COLO668 (cell line): ENCODE measurements around the gene TREML4.
A peak's percentile ranks its signal among the peaks of the same experiment; 100 is the strongest.

Source experiments
- DNase-seq: peaks from one replicate; lab custom pipeline; 2025; ENCODE audit not compliant: unreplicated experiment; lab: John Stamatoyannopoulos, UW

Gene TREML4

DNA sequence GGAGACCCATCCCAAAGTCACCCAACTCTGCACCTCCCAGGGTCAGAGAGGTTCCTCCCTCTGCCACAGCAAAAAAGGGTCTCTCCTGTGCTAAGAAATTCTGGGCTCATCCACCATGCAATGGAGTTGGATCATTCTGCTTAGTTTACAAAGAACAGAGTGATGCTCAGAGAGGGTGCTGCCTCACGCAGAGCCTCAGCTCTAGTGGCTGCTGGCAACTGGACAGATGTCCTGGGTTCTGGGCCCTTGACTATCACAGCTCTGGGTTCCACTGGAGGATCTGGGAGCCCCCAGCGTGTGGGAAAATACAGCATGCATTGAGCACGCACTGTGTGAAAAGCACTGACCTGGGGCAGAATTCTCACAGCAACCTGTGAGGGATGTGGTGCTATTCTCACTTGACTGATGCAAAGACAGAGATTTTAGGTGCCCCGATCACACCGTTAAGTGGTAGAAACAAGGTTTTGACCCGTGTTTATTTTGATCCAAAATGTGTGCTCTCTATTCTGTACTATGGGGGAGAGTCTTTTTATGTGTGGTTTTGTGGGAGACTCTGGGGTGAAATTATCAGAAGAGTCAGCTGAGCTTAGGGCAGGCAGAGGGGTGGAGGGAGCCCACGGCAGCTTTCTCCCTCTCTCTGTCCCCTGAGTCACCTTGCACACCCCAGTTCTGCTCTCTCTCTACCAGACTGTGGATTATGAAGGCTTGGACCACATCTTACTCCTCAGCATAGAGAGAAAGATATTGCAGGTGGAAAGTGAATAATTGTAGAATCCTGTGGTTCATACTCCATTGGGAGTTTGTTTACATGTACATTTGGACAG is 19.9 kb downstream of the TREML4 start:
- no peak for DNase-seq

DNA sequence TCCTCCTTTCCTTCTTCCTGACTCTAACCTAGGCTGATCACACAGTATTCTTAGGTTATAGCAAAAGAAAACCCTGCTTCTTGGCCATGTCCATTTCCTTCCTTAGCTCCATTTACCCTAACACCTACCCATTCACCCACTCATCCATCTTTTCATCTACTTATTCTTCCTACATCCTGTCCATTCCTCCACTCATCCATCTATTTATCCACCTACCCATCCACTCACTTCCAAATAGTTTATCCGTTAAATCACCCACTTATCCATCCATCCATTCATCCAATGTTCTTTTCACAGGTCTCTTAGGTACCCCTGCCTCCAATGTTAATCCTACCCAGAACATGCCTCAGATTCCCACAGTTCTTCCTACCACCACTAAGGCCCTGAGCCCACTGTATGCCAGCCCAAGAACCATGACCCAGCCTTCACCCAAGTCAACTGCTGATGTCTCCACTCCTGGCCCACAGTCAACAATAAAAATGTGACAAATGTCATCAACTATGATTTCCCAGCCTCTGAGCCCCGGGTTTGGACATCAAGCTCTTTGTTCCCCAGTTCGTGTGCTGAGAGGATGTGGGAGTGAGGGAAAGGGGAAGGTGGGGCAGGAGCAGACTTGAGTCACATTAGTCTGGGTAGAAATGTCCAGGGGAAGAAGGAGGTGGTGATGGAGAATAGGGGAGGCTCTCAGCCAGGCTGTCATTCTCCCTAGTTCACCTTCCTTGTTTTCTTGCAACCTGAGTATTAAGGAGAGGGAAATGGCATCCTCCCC is 24.4 kb downstream of the TREML4 start:
- no peak for DNase-seq

DNA sequence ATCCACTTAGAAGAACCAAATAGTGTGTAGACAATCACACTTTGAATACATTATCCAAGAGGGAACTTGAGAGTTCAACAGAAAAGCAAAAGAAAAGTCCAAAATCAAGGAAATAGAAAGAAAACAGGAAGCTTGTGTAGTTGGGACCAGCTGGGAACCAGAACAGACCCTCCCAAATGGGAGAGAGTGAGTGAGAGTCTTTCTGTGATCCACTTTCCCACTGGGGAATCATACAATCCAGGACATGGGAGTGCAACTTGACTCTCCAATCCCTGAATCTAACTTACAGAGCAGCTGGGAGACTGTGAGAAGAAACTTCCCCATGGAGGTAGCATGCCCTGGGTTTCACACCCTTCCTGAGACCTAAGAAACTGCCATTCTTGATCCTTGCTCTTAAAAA is 27.0 kb downstream of the TREML4 start:
- DNase-seq = no peak

DNA sequence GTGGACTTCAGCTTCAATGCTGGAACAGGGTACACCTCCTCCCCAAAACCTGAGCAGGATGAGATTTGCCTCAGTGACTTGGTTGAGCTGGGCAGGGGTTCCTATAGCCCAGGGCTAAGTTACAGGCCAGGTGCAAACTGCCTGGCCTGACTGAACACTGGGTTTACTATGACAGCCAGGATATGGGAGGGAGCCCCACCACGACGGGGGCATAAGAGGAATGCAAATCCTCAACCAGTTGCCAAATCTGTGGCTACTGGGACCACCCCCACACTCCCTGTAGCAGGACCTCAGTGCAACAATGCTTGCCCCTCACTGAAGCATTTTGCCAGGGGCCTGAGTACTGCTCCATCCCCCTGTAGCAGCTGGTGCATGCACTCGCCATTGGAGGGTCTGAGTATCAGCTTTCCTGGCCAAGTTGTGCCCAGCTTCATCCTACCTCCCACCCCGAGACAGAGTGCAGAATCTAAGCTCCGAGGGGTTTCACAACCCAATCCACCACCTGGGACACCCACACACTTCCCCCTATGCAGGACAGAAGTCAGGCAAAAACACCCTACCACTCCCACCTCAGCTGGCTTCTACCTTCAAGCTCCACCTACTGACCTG is 27.6 kb downstream of the TREML4 start:
- no peak for DNase-seq

DNA sequence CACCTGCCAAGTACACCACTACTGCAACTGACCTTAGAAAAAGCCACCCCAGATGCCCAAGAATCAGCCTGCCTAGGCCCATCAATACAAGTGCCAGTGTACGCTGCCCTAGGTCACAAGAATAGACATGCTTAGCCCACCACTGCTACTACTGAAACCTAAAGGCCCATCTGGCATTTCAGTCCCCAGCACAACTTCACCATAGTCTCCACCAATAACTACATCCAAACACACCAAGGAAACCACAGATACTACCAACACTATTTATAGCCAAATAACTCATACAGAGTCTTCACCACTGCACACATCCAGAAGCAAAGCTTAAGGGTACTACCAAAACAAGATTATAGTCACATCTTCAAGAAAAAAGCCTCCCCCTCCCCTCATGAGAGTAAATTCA is 28.2 kb downstream of the TREML4 start:
- DNase-seq = no peak

DNA sequence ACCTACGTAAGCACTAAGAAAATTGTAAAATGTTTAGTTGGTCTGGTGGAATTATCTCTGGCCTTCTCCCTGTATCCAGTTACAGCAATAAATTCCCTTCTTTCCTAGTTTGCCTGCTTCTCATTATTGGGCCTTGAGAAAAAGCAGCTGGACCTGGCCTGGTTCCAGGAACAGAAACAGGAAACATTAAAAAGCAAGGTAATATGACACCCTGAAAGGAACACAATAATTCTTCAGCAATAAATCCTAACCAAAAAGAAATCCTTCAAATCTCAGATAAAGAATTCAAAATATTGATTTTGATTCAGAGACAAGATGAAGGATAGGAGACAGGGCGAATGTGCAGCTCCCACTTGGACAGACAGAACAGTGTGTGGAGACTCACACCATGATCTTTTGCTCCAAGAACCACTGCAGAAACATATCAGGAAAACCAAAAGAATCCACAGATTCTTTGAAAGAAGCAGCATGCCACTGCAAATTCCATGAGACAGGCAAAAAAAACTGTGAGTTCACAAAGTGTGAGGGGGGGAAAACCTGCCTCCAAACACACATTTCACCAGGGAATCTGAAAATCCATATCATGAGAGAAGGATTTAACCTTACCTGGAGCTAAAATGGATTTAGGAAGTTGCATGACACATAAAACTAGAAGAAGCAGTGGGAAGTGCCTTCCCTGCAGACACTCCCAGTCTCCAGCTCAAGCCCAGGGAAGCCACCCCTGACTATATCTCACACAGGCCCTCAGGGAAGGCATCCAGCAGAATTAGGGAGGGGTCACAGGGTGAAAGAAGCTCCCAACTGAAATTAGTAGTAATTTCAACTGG is 29.4 kb downstream of the TREML4 start:
- peak; percentile 48 for DNase-seq

DNA sequence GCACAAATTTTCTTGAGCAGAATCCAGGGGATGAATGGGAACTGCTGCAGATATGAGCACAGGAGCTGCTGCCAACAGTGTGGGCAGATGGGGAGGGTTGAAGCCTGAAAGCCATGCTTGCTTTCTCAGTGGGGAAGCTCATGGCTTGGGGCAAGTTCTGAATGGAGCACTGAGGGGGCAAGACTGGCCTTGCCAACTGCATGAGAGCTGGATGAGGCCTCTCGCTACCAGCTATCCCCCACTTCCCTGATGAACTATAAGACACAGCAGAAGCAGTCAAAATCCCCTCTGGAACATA is 30.0 kb downstream of the TREML4 start:
- DNase-seq = no peak

DNA sequence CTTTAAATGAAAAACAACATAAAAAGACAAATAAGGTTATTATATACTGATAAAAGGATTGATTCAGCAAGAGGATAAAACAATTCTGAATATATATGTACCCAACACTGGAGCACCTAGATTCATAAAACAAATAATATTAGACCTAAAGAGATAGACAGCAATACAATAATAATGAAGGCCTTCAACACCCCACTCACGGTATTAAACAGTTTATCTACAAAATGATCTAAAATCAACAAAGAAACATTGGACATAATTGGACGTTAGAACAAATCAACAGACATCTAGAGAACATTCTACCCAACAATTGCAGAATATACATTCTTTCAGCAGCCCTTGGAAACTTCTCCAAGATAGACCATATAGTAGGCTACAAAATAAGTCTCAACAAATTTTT is 34.3 kb downstream of the TREML4 start:
- DNase-seq = no peak

DNA sequence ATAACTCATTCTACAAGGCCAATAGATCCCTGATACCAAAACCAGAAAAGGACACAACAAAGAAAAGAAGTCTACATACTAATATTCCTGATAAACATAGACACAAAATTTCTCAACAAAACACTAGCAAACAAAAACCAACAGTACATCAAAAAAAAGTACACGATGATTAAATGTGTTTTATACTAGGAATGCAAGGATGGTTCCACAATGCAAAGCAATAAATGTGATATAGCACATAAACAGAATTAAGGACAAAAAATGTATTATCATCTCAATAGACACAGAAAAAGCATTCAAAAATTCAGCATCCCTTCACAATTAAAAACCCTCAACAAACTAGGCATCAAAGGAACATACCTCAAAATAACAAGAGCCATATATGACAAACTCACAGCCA is 35.1 kb downstream of the TREML4 start:
- no peak for DNase-seq

DNA sequence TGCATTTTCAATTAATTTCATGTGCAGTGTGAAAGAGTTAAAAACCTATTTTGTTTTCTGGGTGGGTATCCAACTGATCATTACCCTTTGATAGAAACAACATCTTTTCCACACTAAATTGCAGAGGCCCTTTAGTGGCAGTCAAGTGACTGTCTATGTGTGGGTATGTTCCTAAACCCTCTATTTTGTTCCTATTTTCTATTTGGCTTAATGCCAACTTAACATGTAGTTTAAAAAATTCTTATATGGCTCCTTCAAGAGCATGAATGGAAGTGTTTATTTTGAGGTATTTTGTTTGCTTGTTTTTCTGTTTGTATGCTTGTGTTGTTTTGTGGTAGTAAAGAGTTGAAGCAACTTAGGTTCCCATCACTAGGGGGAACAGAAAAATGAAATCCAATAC is 38.4 kb downstream of the TREML4 start:
- no peak for DNase-seq

DNA sequence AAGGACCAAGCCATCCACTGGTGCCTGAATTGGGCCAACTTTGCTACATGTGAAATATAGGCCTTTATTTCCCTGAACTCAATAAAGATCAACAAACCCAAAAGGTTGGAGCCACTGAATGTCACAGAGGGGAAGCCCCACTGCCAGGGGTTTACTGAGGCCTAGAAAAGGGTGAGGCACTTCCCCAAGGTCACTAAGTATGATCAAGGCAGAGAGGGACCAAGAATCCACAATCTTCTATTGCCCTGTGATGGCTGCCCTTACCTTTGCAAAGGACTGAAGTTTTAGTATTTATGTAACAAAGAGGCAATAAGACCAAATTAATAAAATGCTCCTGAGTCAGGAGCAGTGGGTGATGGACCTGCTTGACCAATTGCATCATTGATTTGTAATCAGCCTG is 40.3 kb downstream of the TREML4 start:
- no peak for DNase-seq

DNA sequence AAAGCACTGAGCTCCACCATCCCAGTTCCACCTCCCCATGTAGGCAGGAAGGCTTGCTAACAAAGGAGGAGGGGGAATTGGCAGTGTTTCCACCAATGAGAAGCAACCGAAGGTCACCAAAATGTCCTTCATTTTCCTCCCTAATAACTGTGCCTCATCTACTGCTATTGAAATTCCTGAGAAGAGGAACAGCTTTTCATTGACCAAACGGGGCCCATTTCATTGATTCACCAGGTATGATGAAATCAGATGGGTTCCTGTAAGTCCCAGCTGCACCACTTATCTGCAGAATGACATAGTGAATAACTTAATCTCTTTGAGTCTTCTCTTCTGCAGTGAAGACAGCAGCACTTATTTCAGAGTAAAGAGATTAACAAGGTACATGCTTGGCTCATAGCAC is 41.0 kb downstream of the TREML4 start:
- DNase-seq = no peak

DNA sequence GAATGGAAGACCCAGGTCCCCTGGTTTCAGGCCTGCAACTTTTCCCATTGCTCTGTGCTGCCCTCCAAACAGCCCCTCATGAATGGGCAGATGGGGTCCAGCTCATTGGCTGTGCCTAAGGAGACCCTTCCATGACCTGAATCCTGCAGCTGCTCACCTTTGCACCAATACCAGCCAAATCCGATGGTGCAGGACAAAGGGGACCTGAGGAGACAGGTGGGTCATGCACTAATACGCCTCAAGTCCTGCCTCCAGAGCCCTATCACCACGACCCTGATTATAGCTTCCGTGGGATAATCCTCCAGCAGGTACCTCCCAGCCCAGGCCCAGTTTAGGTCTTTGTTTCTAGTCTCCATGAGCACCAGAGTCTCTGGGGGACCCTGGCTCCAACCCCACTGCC is 41.6 kb downstream of the TREML4 start:
- DNase-seq = no peak

DNA sequence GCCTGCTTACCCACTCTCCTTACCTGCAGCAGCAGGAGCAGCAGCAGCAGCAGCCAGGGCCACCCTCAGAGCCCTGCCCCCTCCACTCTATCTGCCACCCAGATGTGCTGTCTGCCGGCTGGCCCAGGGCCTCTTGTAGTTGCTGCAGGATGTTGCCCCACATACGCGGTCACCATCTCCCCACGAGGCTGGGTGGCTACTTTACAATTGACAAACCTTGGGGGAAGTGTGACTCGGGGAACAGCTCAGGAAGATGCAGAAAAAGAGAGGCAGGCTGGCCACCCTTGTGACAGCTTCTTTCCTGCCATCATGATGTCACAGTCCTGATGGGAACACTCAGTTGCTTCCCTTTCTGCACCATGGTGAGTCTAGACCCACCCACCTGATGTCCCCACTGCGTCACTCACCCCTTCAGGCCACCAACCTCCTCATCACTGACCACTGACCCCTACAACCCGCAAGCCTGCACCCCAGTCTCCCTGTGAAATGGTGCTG is 43.8 kb downstream of the TREML4 start:
- DNase-seq = no peak

DNA sequence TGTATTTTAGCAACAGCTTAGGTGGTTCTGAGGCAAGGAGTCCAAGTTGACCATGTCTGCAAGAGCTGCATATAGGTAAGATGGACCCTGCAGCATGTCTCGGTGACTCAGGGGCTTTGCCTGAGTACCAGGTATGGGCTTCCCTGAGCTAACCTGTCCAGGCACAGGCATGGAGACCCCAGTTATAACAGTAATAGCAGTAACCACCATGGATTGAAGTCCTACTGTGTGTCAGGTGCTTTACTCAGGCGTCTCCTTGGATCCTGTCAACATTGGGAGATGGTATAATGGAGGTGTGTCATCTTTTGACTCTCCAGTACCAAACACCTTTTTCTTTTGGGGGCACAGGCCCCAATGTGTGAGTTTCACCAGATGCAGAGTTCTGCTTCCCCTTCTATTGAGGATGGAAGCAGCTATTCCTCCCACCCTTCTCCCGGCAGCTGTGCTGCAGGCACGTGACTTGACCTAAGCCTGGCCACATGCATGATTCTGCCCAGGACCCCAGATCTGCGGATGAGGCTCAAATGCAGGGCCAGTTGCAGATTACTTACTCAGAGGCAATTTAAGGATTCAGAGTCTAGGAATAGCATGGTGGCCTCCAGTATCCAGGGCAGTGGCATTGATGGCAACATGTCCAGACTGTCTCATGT is 44.6 kb downstream of the TREML4 start:
- no peak for DNase-seq

DNA sequence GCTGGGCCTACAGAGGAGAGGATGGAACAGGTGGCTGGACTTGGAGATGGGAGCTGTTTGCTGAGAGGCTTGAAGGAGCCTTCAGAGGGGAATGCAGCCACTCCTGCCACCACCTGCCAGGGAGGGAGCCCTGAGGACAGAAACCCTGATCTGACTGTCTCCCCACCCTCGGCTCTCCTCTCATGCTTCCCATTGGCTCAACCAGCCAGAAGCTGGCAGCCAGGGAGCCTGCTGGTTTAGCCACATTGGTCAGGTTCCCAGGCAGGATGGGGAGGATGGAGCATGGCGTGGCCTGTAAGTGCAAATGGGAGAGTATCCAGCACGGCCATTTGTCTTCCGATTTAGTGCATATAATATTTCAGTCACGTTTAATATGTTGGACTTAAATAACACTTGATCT is 45.6 kb downstream of the TREML4 start:
- no peak for DNase-seq

DNA sequence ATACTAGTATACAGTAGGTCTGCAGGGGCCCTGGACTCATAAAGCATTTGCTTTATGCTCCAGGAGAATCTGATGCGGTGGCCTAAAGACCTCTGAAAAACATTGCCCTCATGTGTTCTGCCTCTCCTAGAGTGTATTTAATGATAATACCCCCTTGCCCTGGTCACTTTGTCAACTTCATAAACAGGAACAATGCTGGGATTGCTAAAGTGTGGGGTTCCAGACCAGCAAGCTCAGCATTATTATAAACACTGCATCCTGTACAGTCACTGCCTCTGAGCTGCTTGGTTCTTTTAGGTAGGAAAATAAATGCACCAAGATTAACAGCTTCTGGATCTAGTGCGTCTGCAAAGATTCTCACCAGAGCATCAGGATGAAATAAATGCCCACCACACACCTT is 46.1 kb downstream of the TREML4 start:
- DNase-seq = no peak

DNA sequence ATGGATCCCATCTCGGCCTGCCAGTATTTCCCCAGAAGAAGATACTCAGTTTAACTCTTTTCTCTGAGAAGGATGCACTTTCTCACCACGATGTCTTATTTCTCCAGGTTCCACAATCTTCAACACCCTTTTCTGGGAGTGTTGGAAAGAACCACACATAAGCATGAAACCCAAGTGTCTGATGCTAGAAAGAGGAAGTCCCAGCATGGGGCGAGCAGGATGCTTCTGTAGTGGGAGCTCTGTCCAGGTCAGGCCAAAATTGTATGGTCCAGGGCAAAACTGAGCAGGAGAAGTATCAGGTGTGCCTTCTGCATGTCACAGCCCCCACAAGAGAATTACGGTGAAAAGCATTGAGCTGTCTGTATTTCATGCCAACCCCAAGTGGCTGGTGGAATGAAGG is 47.3 kb downstream of the TREML4 start:
- no peak for DNase-seq

DNA sequence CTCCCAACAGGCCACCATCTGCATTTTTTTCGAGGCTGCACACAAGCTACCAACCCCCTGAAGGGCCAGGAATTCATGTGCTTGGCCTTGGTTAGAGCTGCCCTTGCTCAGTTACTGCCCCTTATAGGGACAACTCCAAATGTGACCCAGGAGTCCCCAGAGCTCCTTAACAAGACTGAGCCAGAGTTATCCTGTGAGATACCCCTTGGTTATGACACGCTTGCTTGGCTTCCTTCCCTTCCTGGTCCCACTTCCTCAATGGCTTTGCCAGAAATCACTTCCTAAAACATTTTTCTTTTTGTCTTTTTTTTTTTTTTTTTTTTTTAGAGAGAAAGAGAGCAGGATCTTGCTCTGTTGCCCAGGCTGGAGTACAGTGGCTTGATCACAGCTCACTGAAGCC is 49.5 kb downstream of the TREML4 start:
- DNase-seq = no peak

DNA sequence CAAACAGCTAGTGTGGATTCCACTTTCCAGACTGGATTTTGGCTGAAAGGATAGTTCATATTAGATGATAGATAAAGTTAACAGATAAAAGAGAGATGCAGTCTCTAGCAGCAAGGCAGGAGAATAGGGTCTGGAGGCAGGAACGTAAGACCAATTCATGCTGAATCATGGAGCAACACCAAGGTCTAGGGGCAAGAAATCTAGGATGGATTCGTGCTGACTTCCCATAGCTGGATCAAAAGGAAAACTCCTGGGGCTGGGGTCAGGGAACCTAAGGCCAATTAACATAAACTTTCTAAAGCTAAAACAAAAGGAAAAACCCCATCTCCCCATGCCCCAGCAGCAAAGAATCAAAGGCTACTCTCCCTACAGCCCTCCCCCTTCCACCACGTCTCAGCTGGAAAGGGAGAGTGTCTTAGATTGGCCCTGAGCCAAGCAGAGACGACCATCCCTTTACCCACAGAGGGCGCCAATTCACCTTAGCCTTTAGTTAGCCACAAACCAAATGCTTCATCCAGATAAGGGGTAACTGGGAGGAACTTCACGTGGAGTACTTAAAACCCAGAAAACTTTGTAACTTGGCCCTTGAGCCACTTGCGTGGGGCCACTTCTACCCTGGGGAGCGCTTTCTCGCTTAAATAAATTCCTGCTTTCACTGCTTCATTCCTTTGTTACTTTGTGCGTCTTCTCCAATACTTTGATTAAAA is 50.7 kb downstream of the TREML4 start:
- DNase-seq = peak; percentile 63
